C4-2B (cell line): ENCODE results near the gene ENGASE.

Experiments used
- CTCF ChIP-seq: fragments of 450-650 bp; conservative IDR thresholded peaks from 2 replicates; pipeline ENCODE4 v1.5.1; 2017; ENCODE audit warnings: mild to moderate bottlenecking
- ZFX ChIP-seq: fragments of 450-650 bp; IDR thresholded peaks from 2 replicates; pipeline ENCODE4 v1.6.1; 2017

- TF ChIP-seq CTCF (no peak), ZFX (no peak)
Measured at GRCh38 chr17:79034931-79035485, 39.6 kb upstream of the ENGASE start.
